GM23248 (cell line): ENCODE results near the gene SIDT1. TPM values are rescaled to one million over a fixed set of nuclear protein-coding genes. Genes with fewer than 3 reads are reported as not detected.

Experiments
- DNase-seq: peaks from one replicate; pipeline ENCODE4 v3.0.0-alpha.2; 2015
- H2AFZ ChIP-seq: fragments of 200-600 bp; sonication (generic); 2 replicates; pipeline ENCODE4 v1.6.1; 2016; ENCODE audit warnings: antibody characterized with exemption
- H3F3A ChIP-seq: fragments of 200-600 bp; sonication (generic); 2 replicates; pipeline ENCODE4 v1.6.1; 2016; ENCODE audit warnings: mild to moderate bottlenecking, antibody characterized with exemption, mixed run types; ENCODE audit not compliant: insufficient read depth
- H3K27ac ChIP-seq: fragments of 200-600 bp; sonication (generic); 2 replicates; pipeline ENCODE4 v1.5.1; 2016; ENCODE audit warnings: mild to moderate bottlenecking
- H3K27me3 ChIP-seq: fragments of 200-600 bp; sonication (generic); replicated peaks from 2 replicates; pipeline ENCODE4 v1.6.1; 2016; ENCODE audit warnings: mild to moderate bottlenecking; ENCODE audit not compliant: insufficient read depth
- H3K36me3 ChIP-seq: fragments of 200-600 bp; sonication (generic); 2 replicates; pipeline ENCODE4 v1.6.1; 2016; ENCODE audit warnings: low read depth, mild to moderate bottlenecking
- H3K4me1 ChIP-seq: fragments of 200-600 bp; sonication (generic); 2 replicates; pipeline ENCODE4 v1.6.1; 2016; ENCODE audit warnings: mild to moderate bottlenecking; ENCODE audit not compliant: insufficient read depth
- H3K4me2 ChIP-seq: fragments of 200-600 bp; sonication (generic); one replicate; pipeline ENCODE4 v1.6.1; 2016; ENCODE audit warnings: mild to moderate bottlenecking; ENCODE audit not compliant: unreplicated experiment
- H3K4me3 ChIP-seq: fragments of 200-600 bp; sonication (generic); 2 replicates; pipeline ENCODE4 v1.5.1; 2016; ENCODE audit warnings: mild to moderate bottlenecking
- H3K79me2 ChIP-seq: fragments of 200-600 bp; sonication (generic); 2 replicates; pipeline ENCODE4 v1.6.1; 2016; ENCODE audit warnings: mild to moderate bottlenecking; ENCODE audit not compliant: insufficient read depth
- H3K9ac ChIP-seq: fragments of 200-600 bp; sonication (generic); 2 replicates; pipeline ENCODE4 v1.6.1; 2016; ENCODE audit warnings: mild to moderate bottlenecking
- H3K9me2 ChIP-seq: fragments of 200-600 bp; sonication (generic); 2 replicates; pipeline ENCODE4 v1.6.1; 2016; ENCODE audit warnings: mixed run types, mild to moderate bottlenecking, moderate library complexity; ENCODE audit not compliant: insufficient read depth
- H3K9me3 ChIP-seq: fragments of 200-600 bp; sonication (generic); one replicate; pipeline ENCODE4 v1.6.1; 2017; ENCODE audit warnings: low read depth
- H4K20me1 ChIP-seq: fragments of 200-600 bp; sonication (generic); 2 replicates; pipeline ENCODE4 v1.6.0; 2016; ENCODE audit not compliant: insufficient read depth
- EZH2 ChIP-seq: fragments of 200-600 bp; sonication (generic); IDR thresholded peaks from 2 replicates; pipeline ENCODE4 v1.6.1; 2018; ENCODE audit warnings: antibody characterized with exemption, mild to moderate bottlenecking; ENCODE audit not compliant: insufficient read depth, poor library complexity, severe bottlenecking
- EZH2phosphoT487 ChIP-seq: fragments of 200-600 bp; sonication (generic); IDR thresholded peaks from 2 replicates; pipeline ENCODE4 v1.6.1; 2018; ENCODE audit warnings: antibody characterized with exemption, moderate library complexity, mild to moderate bottlenecking, low read depth; ENCODE audit not compliant: insufficient read depth
- WGBS, 2 experiments: methylation state at CpG; one replicate each; pipeline ENCODE4 v1.1.6; 2015 to 2017; ENCODE audit warnings: low lambda C conversion rate in 2 of 2, low coverage in 1 of 2; ENCODE audit errors: missing lambda C conversion rate in 2 of 2; 5-methylcytosine and 5-hydroxymethylcytosine counted together
- in situ Hi-C: fragments of 300-500 bp; cut with MboI; formaldehyde crosslinking; loops from 2 replicates; pipeline ENCODE4 v1.15.0; 2020
- microRNA-seq: library from miRNA; unstranded; fragments of <30 nt; microRNA quantifications from one replicate; pipeline ENCODE4, GENCODE V29; 2016; ENCODE audit warnings: borderline number of aligned reads
- polyA plus RNA-seq: library from polyadenylated mRNA; unstranded; fragments of >200 nt; fragmentation: Nextera tagmentation; extraction: Ambion mirVana; gene quantifications from 2 replicates; pipeline ENCODE4 v1.2.1, GENCODE V29; 2016
- small RNA-seq: library from RNA; depleted of rRNA; stranded (forward); fragments of <200 nt; gene quantifications from one replicate; pipeline ENCODE3, GENCODE V24; 2014; ENCODE audit warnings: low read depth, low replicate concordance
- total RNA-seq: library from RNA; depleted of rRNA; stranded (reverse); fragments of >200 nt; shearing (Covaris generic); gene quantifications from 2 replicates; pipeline ENCODE4 v1.2.3, GENCODE V29; 2014; rRNA removed

SIDT1 gene
- total and polyA plus RNA-seq, 2 experiments from 2014 or later = not detected

- Histone ChIP-seq H3K79me2 (no peaks in the 10 kb centered on the region; the same call in 1 of the 2 replicates), H3K9ac (no peak overlapping the region), H3K9me2 (no peaks in the 10 kb centered on the region), H3K4me2 (no peak overlapping the region), H3K9me3 (no peaks in the 10 kb centered on the region), H3K27me3 (no peaks in the 10 kb centered on the region), H3F3A (no peaks in the 10 kb centered on the region), H2AFZ (no peak overlapping the region), H3K27ac (no peak overlapping the region), H4K20me1 (no peaks in the 10 kb centered on the region), H3K4me3 (no peak overlapping the region), H3K4me1 (peaks cover 2% of the 10 kb centered on the region), H3K36me3 (peaks cover 12% of the 10 kb centered on the region; the same call in 1 of the 2 replicates)
- DNase-seq = no peak
- TF ChIP-seq EZH2phosphoT487 (no peak), EZH2 (no peak)
- in situ Hi-C loops = no loop called here
- 93 to 98% methylated on average over 4 of the region's 4 CpGs for WGBS, 2 experiments
These were observed 141.2 kb downstream of the SIDT1 start for GRCh38 chr3:113673593-113673992.

- Histone ChIP-seq H3K36me3 (peaks cover 12% of the 10 kb centered on the region; the same call in 1 of the 2 replicates), H3K27me3 (no peaks in the 10 kb centered on the region), H3K79me2 (peaks cover 12% of the 10 kb centered on the region), H3K4me1 (no peaks in the 10 kb centered on the region), H2AFZ (no peak overlapping the region), H3F3A (no peaks in the 10 kb centered on the region), H4K20me1 (no peaks in the 10 kb centered on the region), H3K9me2 (no peaks in the 10 kb centered on the region), H3K4me3 (no peak overlapping the region), H3K4me2 (no peak overlapping the region), H3K9me3 (no peaks in the 10 kb centered on the region), H3K27ac (no peak overlapping the region), H3K9ac (no peak overlapping the region)
- 89 to 98% methylated on average over 3 of the region's 3 CpGs for WGBS, 2 experiments
- in situ Hi-C loops = no loop called here
- TF ChIP-seq EZH2phosphoT487 (no peak), EZH2 (no peak)
- DNase-seq = no peak
These were observed 143.9 kb downstream of the SIDT1 start for GRCh38 chr3:113676261-113676660.

GRCh38 chr3:113677737-113678136 is 145.4 kb downstream of the SIDT1 start:
- Histone ChIP-seq H3F3A (no peaks in the 10 kb centered on the region), H3K4me1 (no peaks in the 10 kb centered on the region), H3K27me3 (no peaks in the 10 kb centered on the region), H3K36me3 (0 out of 2 replicates have a peak, but pooled peaks cover 12% of the 10 kb centered on the region), H3K27ac (no peak overlapping the region), H3K9ac (no peak overlapping the region), H3K4me3 (no peak overlapping the region), H4K20me1 (no peaks in the 10 kb centered on the region), H3K79me2 (peaks cover 19% of the 10 kb centered on the region), H3K9me2 (no peaks in the 10 kb centered on the region), H3K4me2 (no peak overlapping the region), H3K9me3 (no peaks in the 10 kb centered on the region), H2AFZ (no peak overlapping the region)
- WGBS, 2 experiments = 44 to 100% methylated on average over 1 of the region's 1 CpG
- in situ Hi-C loops = no loop called here
- DNase-seq = no peak
- TF ChIP-seq EZH2 = no peak
- no peak for TF ChIP-seq EZH2phosphoT487

GRCh38 chr3:113678773-113679172 is 146.4 kb downstream of the SIDT1 start:
- in situ Hi-C loops = no loop called here

More at GRCh38 chr3:113678773-113679172, 146.4 kb downstream of the SIDT1 start:
- WGBS, 2 experiments = 95 to 96% methylated on average over 4 of the region's 4 CpGs
- H3F3A ChIP-seq = no peaks in the 10 kb centered on the region
- no peak for TF ChIP-seq EZH2phosphoT487
- TF ChIP-seq EZH2 = no peak
- peaks cover 23% of the 10 kb centered on the region for H3K79me2 ChIP-seq
- no peaks in the 10 kb centered on the region for H3K4me1 ChIP-seq
- no peak overlapping the region for H3K9ac ChIP-seq
- DNase-seq = no peak
- H3K9me3 ChIP-seq = no peaks in the 10 kb centered on the region
- H3K4me2 ChIP-seq = no peak overlapping the region
- no peaks in the 10 kb centered on the region for H4K20me1 ChIP-seq
- no peak overlapping the region for H2AFZ ChIP-seq
- no peak overlapping the region for H3K27ac ChIP-seq
- no peaks in the 10 kb centered on the region for H3K9me2 ChIP-seq
- no peaks in the 10 kb centered on the region for H3K27me3 ChIP-seq
- H3K36me3 ChIP-seq = 0 out of 2 replicates have a peak, but pooled peaks cover 12% of the 10 kb centered on the region
- no peak overlapping the region for H3K4me3 ChIP-seq

Small RNAs within 50 kb of the gene (microRNA-seq; reads per million reads assigned to microRNA genes)
- not detected for gene MIR4446

Small RNAs within 50 kb of the gene (small RNA-seq; reads per million reads assigned to genes)
- gene MIR4446 (not detected), gene RN7SL767P (not detected)

Other genes starting within 250 kb of the SIDT1 start
- 1.4 and 2.7 TPM in 2 replicates for gene CFAP44, start 91.1 kb upstream of the SIDT1 start, total RNA-seq
- 0.55 and 0.63 TPM in 2 replicates for gene CFAP44, start 91.1 kb upstream of the SIDT1 start, polyA plus RNA-seq
- 5.5 and 15.6 TPM in 2 replicates for gene SPICE1, start 17.4 kb upstream of the SIDT1 start, total RNA-seq
- gene SPICE1, start 17.4 kb upstream of the SIDT1 start, polyA plus RNA-seq = 5.8 and 8.3 TPM in 2 replicates
- gene USF3, start 164.1 kb downstream of the SIDT1 start, total RNA-seq = 8.1 and 9.2 TPM in 2 replicates
- gene USF3, start 164.1 kb downstream of the SIDT1 start, polyA plus RNA-seq = 3.5 and 3.8 TPM in 2 replicates
- gene NAA50, start 213.7 kb downstream of the SIDT1 start, total RNA-seq = 142 and 160 TPM in 2 replicates
- gene NAA50, start 213.7 kb downstream of the SIDT1 start, polyA plus RNA-seq = 147 and 154 TPM in 2 replicates
- 51.1 and 53.2 TPM in 2 replicates for gene ATP6V1A, start 214.5 kb downstream of the SIDT1 start, total RNA-seq
- gene ATP6V1A, start 214.5 kb downstream of the SIDT1 start, polyA plus RNA-seq = 47.8 and 47.9 TPM in 2 replicates